Karpas-422 (cell line): Measurements from ENCODE around the gene INPP1. TPM values are rescaled to one million over a fixed set of nuclear protein-coding genes. Genes with fewer than 3 reads are reported as not detected.
A peak's percentile ranks its signal among the peaks of the same experiment; 100 is the strongest.

Experiments used
- DNase-seq: peaks from one replicate; pipeline ENCODE4 v3.0.0-alpha.2; 2015
- H2AFZ ChIP-seq: fragments of 200-600 bp; sonication (generic); 2 replicates; pipeline ENCODE4 v1.6.1; 2014; ENCODE audit warnings: antibody characterized with exemption, low read length, mixed read lengths
- H3K27ac ChIP-seq: fragments of 200-600 bp; sonication (generic); 2 replicates; pipeline ENCODE4 v1.5.1; 2014; ENCODE audit warnings: mild to moderate bottlenecking, low read length, moderate library complexity
- H3K27me3 ChIP-seq: fragments of 200-600 bp; sonication (generic); 2 replicates; pipeline ENCODE4 v1.6.1; 2014; ENCODE audit warnings: low read length, mixed read lengths
- H3K36me3 ChIP-seq: fragments of 200-600 bp; sonication (generic); 2 replicates; pipeline ENCODE4 v1.6.1; 2014; ENCODE audit warnings: low read length, mixed read lengths; ENCODE audit not compliant: insufficient read depth
- H3K4me1 ChIP-seq: fragments of 200-600 bp; sonication (generic); 2 replicates; pipeline ENCODE4 v1.6.1; 2014; ENCODE audit warnings: mild to moderate bottlenecking, low read length, mixed read lengths
- H3K4me2 ChIP-seq: fragments of 200-600 bp; sonication (generic); 2 replicates; pipeline ENCODE4 v1.6.1; 2014; ENCODE audit warnings: low read length, low read depth, mild to moderate bottlenecking; ENCODE audit not compliant: poor library complexity, severe bottlenecking
- H3K4me3 ChIP-seq: fragments of 200-600 bp; sonication (generic); 2 replicates; pipeline ENCODE4 v1.5.1; 2014; ENCODE audit warnings: mild to moderate bottlenecking, antibody characterized with exemption, low read length, mixed read lengths
- H3K79me2 ChIP-seq: fragments of 200-600 bp; sonication (generic); 2 replicates; pipeline ENCODE4 v1.6.1; 2014; ENCODE audit warnings: mild to moderate bottlenecking, low read length, mixed read lengths
- H3K9ac ChIP-seq: fragments of 200-600 bp; sonication (generic); 2 replicates; pipeline ENCODE4 v1.6.0; 2014; ENCODE audit warnings: low read length
- H3K9me2 ChIP-seq: fragments of 200-600 bp; sonication (generic), shearing (Covaris generic); replicated peaks from 2 replicates; pipeline ENCODE4 v1.6.0; 2014; ENCODE audit warnings: mild to moderate bottlenecking, low read length, moderate library complexity; ENCODE audit not compliant: insufficient read depth
- H3K9me3 ChIP-seq: fragments of 300-700, 200-600 bp; sonication (generic); 2 replicates; pipeline ENCODE4 v1.6.1; 2014; ENCODE audit warnings: low read length, mixed read lengths
- H4K20me1 ChIP-seq: fragments of 200-600 bp; sonication (generic); 2 replicates; pipeline ENCODE4 v1.6.1; 2014; ENCODE audit warnings: mild to moderate bottlenecking, antibody characterized with exemption, low read length, low read depth; ENCODE audit not compliant: insufficient read depth
- total RNA-seq: library from RNA; depleted of rRNA; stranded (reverse); fragments of >200 nt; shearing (Covaris generic); gene quantifications from 2 replicates; pipeline ENCODE4 v1.2.3, GENCODE V29; 2014; ENCODE audit warnings: low replicate concordance

The INPP1 gene
- total RNA-seq, 1 experiment from 2014 or later = 0.89 TPM

- H3K9me3 ChIP-seq = no peaks in the 10 kb centered on the region
- H3K9me2 ChIP-seq = no peaks in the 10 kb centered on the region
- H3K27me3 ChIP-seq = no peaks in the 10 kb centered on the region
- no peaks in the 10 kb centered on the region for H4K20me1 ChIP-seq
- no peaks in the 10 kb centered on the region for H3K4me1 ChIP-seq
- H3K79me2 ChIP-seq = no peaks in the 10 kb centered on the region
- no peak overlapping the region for H3K9ac ChIP-seq
- H3K4me2 ChIP-seq = no peak overlapping the region
- H3K4me3 ChIP-seq = no peak overlapping the region
- DNase-seq = no peak
- H2AFZ ChIP-seq = no peak overlapping the region
- no peak overlapping the region for H3K27ac ChIP-seq
- no peaks in the 10 kb centered on the region for H3K36me3 ChIP-seq
Observed at GRCh38 chr2:190376591-190377245, 33.3 kb downstream of the INPP1 start.

- no peak for DNase-seq
- H3K4me2 ChIP-seq = no peak overlapping the region
- no peak overlapping the region for H2AFZ ChIP-seq
- H4K20me1 ChIP-seq = no peaks in the 10 kb centered on the region
- no peaks in the 10 kb centered on the region for H3K9me2 ChIP-seq
- H3K9ac ChIP-seq = no peak overlapping the region
- H3K4me3 ChIP-seq = no peak overlapping the region
- no peaks in the 10 kb centered on the region for H3K9me3 ChIP-seq
- no peaks in the 10 kb centered on the region for H3K79me2 ChIP-seq
- H3K36me3 ChIP-seq = no peaks in the 10 kb centered on the region
- H3K27ac ChIP-seq = no peak overlapping the region
- H3K4me1 ChIP-seq = no peaks in the 10 kb centered on the region
- no peaks in the 10 kb centered on the region for H3K27me3 ChIP-seq
Observed at GRCh38 chr2:190378880-190379237, 35.5 kb downstream of the INPP1 start.

GRCh38 chr2:190379249-190379964 lies 36.0 kb downstream of the INPP1 start:
- Histone ChIP-seq H2AFZ (no peak overlapping the region), H3K27me3 (no peaks in the 10 kb centered on the region), H3K4me2 (no peak overlapping the region), H3K4me1 (no peaks in the 10 kb centered on the region), H3K27ac (no peak overlapping the region), H3K79me2 (no peaks in the 10 kb centered on the region), H3K9me3 (no peaks in the 10 kb centered on the region), H3K9me2 (no peaks in the 10 kb centered on the region), H3K9ac (no peak overlapping the region), H3K4me3 (no peak overlapping the region), H4K20me1 (no peaks in the 10 kb centered on the region), H3K36me3 (no peaks in the 10 kb centered on the region)
- DNase-seq = no peak

- Histone ChIP-seq H3K79me2 (no peaks in the 10 kb centered on the region), H3K9me3 (no peaks in the 10 kb centered on the region), H3K27me3 (no peaks in the 10 kb centered on the region), H2AFZ (no peak overlapping the region), H3K27ac (no peak overlapping the region), H3K9me2 (no peaks in the 10 kb centered on the region), H4K20me1 (no peaks in the 10 kb centered on the region), H3K36me3 (no peaks in the 10 kb centered on the region), H3K4me2 (no peak overlapping the region), H3K4me3 (no peak overlapping the region), H3K4me1 (no peaks in the 10 kb centered on the region), H3K9ac (no peak overlapping the region)
- no peak for DNase-seq
Observed at GRCh38 chr2:190380962-190381412, 37.6 kb downstream of the INPP1 start.

DNA sequence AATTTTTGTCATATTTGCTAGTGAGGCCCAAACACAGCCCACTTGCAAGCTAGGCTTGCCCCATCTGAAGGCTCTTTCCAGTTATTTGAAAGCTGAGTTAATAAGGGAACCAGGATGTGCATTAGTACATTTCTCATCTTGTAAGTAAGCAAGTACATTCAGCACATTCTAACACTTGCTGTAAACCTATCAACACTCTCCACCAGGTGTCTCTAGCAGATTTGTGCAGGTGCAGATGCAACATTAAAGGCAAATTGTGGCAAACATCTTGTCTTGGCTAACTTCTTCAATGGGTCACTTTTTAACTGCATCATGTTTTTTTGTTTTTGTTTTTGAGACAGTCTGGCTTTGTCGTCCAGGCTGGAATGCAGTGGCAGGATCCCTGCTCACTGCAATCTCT lies 39.5 kb downstream of the INPP1 start:
- Histone ChIP-seq H3K4me2 (no peak overlapping the region), H3K4me1 (no peaks in the 10 kb centered on the region), H3K36me3 (no peaks in the 10 kb centered on the region), H3K9ac (no peak overlapping the region), H2AFZ (no peak overlapping the region), H3K79me2 (no peaks in the 10 kb centered on the region), H3K27ac (no peak overlapping the region), H3K4me3 (no peak overlapping the region), H3K27me3 (no peaks in the 10 kb centered on the region), H3K9me3 (no peaks in the 10 kb centered on the region), H3K9me2 (no peaks in the 10 kb centered on the region), H4K20me1 (no peaks in the 10 kb centered on the region)
- peak; percentile 82 for DNase-seq

GRCh38 chr2:190387422-190387821 lies 44.0 kb downstream of the INPP1 start:
- no peaks in the 10 kb centered on the region for H3K9me2 ChIP-seq
- H3K27ac ChIP-seq = no peak overlapping the region
- H3K9me3 ChIP-seq = no peaks in the 10 kb centered on the region
- H3K27me3 ChIP-seq = no peaks in the 10 kb centered on the region
- H3K4me3 ChIP-seq = no peak overlapping the region
- H3K36me3 ChIP-seq = no peaks in the 10 kb centered on the region
- no peaks in the 10 kb centered on the region for H4K20me1 ChIP-seq
- no peaks in the 10 kb centered on the region for H3K4me1 ChIP-seq
- H3K9ac ChIP-seq = no peak overlapping the region
- H3K79me2 ChIP-seq = no peaks in the 10 kb centered on the region
- DNase-seq = no peak
- H2AFZ ChIP-seq = no peak overlapping the region
- no peak overlapping the region for H3K4me2 ChIP-seq

DNA sequence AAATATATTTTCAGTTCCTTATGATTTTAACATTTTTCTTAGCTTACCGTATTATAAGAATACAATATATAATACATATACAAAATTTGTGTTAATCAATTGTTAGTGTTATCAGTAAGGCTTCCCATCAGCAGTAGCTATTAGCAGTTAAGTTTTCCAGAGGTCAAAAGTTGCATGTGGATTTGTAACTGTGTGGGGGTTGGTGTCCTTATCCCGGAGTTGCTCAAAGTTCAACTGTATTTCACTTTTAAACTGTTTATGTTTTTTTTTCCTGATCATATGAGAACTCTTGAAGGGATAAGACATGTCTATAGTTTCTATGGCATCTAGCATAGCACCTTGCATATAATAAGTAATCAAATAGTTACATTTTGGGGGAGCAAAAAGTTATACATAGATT lies 52.9 kb downstream of the INPP1 start:
- Histone ChIP-seq H3K36me3 (no peaks in the 10 kb centered on the region), H3K4me2 (no peak overlapping the region), H4K20me1 (no peaks in the 10 kb centered on the region), H3K4me1 (no peaks in the 10 kb centered on the region), H3K27me3 (no peaks in the 10 kb centered on the region), H3K4me3 (no peak overlapping the region), H3K9me2 (no peaks in the 10 kb centered on the region), H2AFZ (no peak overlapping the region), H3K9ac (no peak overlapping the region), H3K9me3 (no peaks in the 10 kb centered on the region), H3K27ac (no peak overlapping the region), H3K79me2 (no peaks in the 10 kb centered on the region)
- DNase-seq = no peak

- no peak overlapping the region for H3K4me2 ChIP-seq
- no peak overlapping the region for H3K9ac ChIP-seq
- no peaks in the 10 kb centered on the region for H3K79me2 ChIP-seq
- no peaks in the 10 kb centered on the region; the same call in 1 of the 2 replicates for H3K36me3 ChIP-seq
- H3K9me2 ChIP-seq = no peaks in the 10 kb centered on the region
- H3K27ac ChIP-seq = no peak overlapping the region
- no peaks in the 10 kb centered on the region for H3K27me3 ChIP-seq
- H2AFZ ChIP-seq = no peak overlapping the region
- no peak for DNase-seq
- H3K9me3 ChIP-seq = no peaks in the 10 kb centered on the region
- no peak overlapping the region for H3K4me3 ChIP-seq
- H3K4me1 ChIP-seq = peaks cover 8% of the 10 kb centered on the region
- H4K20me1 ChIP-seq = no peaks in the 10 kb centered on the region
Observed at GRCh38 chr2:190402986-190403603, 59.7 kb downstream of the INPP1 start.
